Measurements from ENCODE around the gene TMEM100. TPM values are rescaled to one million over a fixed set of nuclear protein-coding genes. Genes with fewer than 3 reads are reported as not detected.

Gene TMEM100
- total and polyA plus RNA-seq, 10 of the 15 experiments (the other 5 are each of a cell fraction or from before 2014, with no cell fraction given): not detected

DNA sequence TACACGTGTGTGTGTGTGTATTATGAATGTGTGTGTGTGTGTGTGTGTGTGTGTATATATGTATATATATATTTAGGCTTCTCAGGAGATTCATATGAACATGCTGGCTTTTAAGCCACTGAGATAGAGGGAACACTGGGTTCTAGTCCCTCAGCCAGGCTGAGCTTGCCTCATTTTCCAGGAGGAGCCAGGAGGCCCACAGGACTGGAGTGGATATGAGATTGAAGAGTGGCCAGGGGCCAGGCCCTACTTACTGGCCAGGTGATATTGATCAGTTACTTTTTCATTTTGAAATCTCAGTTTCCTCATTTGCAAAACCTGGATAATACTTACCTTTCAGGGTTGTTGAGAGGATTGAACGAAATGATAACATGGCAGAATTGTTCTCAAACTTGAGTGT lies 34.0 kb upstream of the TMEM100 start:
- H3K36me3 ChIP-seq (ENCODE audit: control insufficient read depth in 2 of 2, insufficient read depth in 2 of 2, low read length in 1 of 2): no peaks in the 10 kb centered on the region
- no peak overlapping the region for H2AFZ ChIP-seq (ENCODE audit: control insufficient read depth, low read depth, low read length)
- H3K9ac ChIP-seq (ENCODE audit: control insufficient read depth, insufficient read depth, low read length): no peak overlapping the region
- SMC1A ChIA-PET (ENCODE audit: uncharacterized antibody, unreplicated experiment): no interaction called here
- POLR2A ChIA-PET: no interaction called here
- DNase-seq (ENCODE audit: low read depth, low spot score): no peak
- peaks cover 2% of the 10 kb centered on the region; the same call in 1 of the 2 replicates for H3K4me1 ChIP-seq (ENCODE audit: control insufficient read depth, insufficient read depth, low read length)
- no peak for FAIRE-seq
- H3K27ac ChIP-seq (ENCODE audit: control insufficient read depth, insufficient read depth): no peak overlapping the region
- RAD21 ChIA-PET (ENCODE audit: unreplicated experiment): no interaction called here
- intact Hi-C loops (cut with micrococcal nuclease; ENCODE audit: unreplicated experiment): no loop called here
- no peak for ATAC-seq
- TF ChIP-seq EP300 (IDR thresholded peaks at IDR 0.05; ENCODE audit: borderline replicate concordance in 1 of 2, control insufficient read depth in 1 of 2, low read depth in 2 of 2, low read length in 2 of 2): no peak
- TF ChIP-seq, protein P1, sequence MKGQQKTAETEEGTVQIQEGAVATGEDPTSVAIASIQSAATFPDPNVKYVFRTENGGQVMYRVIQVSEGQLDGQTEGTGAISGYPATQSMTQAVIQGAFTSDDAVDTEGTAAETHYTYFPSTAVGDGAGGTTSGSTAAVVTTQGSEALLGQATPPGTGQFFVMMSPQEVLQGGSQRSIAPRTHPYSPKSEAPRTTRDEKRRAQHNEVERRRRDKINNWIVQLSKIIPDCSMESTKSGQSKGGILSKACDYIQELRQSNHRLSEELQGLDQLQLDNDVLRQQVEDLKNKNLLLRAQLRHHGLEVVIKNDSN (IDR thresholded peaks at IDR 0.05; ENCODE audit: borderline replicate concordance, extremely low read length, insufficient read depth, low read depth, low read length): no peak
- CTCF ChIA-PET: no interaction called here
- H3K9me3 ChIP-seq (replicated peaks; ENCODE audit: control insufficient read depth, insufficient read depth, low read length): no peaks in the 10 kb centered on the region; the same call in 2 of the 3 replicates
- no peaks in the 10 kb centered on the region for H4K20me1 ChIP-seq (ENCODE audit: control insufficient read depth, insufficient read depth)
- in situ Hi-C loops (cut with MboI): no loop called here
- H3K27me3 ChIP-seq (replicated peaks in 1 of 2; ENCODE audit: control insufficient read depth in 2 of 2, insufficient read depth in 2 of 2, low read length in 1 of 2): no peaks in the 10 kb centered on the region
- H3K4me2 ChIP-seq (ENCODE audit: control insufficient read depth, insufficient read depth): no peak overlapping the region
- no TSS peak for BruUV-seq (replicated peaks)
- 85% methylated on average over 2 of the region's 2 CpGs for WGBS (ENCODE audit: insufficient coverage, insufficient replicate concordance, low lambda C conversion rate, missing lambda C conversion rate)
- H3K79me2 ChIP-seq (ENCODE audit: control insufficient read depth, insufficient read depth, low read length): no peaks in the 10 kb centered on the region
- H3K4me3 ChIP-seq: no peak overlapping the region

DNA sequence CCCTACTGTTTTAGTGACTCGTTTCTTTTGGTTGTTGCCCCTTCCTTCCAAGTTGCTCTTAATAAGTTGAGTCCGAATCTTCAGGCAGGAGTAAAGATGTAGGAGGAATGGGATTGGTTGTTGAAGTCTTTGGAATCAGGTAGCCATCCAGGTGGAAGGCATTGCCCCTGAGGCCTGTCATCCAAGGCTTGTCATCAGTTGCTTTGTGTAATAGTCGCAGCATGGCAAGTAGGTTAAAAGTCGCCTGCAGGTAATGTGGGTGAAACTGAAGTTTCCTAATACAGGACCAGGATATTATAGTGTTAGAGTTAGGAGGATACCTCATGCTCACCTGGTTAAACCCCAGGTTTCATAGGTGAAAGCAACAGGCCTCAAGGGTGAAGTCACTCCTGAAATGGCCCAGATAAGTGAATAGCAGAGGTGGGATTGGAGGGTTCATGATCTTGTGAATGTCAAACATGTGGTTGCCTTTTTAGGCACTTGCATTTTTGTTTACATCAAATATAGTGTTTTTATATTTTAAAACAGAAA lies 29.1 kb upstream of the TMEM100 start:
- intact Hi-C loops (cut with micrococcal nuclease; ENCODE audit: unreplicated experiment): no loop called here

More for the DNA sequence above, 29.1 kb upstream of the TMEM100 start:
- H3K9ac ChIP-seq (ENCODE audit: control insufficient read depth, insufficient read depth, low read length): no peak overlapping the region
- ChIA-PET SMC1A (ENCODE audit: uncharacterized antibody, unreplicated experiment) (interaction anchor here (1.1 to 1.6 kb wide), 2 partner anchors 29 to 334 kb away, joined by 3 to 4 read pairs; no protein-coding TSS in a partner anchor), CTCF (interaction anchor here (1.2 to 3.0 kb wide), 3 partner anchors 9 to 19 kb away, joined by 4 to 23 read pairs (median 9); no protein-coding TSS in a partner anchor), POLR2A (no interaction called here), RAD21 (ENCODE audit: unreplicated experiment) (interaction anchor here (1.3 kb wide), 1 partner anchor 334 kb away, joined by 4 read pairs; no protein-coding TSS in a partner anchor)
- H3K27me3 ChIP-seq (replicated peaks in 1 of 2; ENCODE audit: control insufficient read depth in 2 of 2, insufficient read depth in 2 of 2, low read length in 1 of 2): no peaks in the 10 kb centered on the region
- H3K4me1 ChIP-seq (ENCODE audit: control insufficient read depth, insufficient read depth, low read length): peaks cover 4% of the 10 kb centered on the region; the same call in 1 of the 2 replicates
- in situ Hi-C loops (cut with MboI): loop anchor here (5.0 kb wide), 1 partner anchor 34 kb away; no protein-coding TSS in a partner anchor
- H2AFZ ChIP-seq (ENCODE audit: control insufficient read depth, low read depth, low read length): no peak overlapping the region
- peak overlapping the region; percentile 85 for H3K4me2 ChIP-seq (ENCODE audit: control insufficient read depth, insufficient read depth)
- H3K9me3 ChIP-seq (replicated peaks; ENCODE audit: control insufficient read depth, insufficient read depth, low read length): no peaks in the 10 kb centered on the region; the same call in 2 of the 3 replicates
- H3K79me2 ChIP-seq (ENCODE audit: control insufficient read depth, insufficient read depth, low read length): no peaks in the 10 kb centered on the region
- FAIRE-seq (no peak), ATAC-seq (no peak), DNase-seq (ENCODE audit: low read depth, low spot score) (no peak)
- TF ChIP-seq NBN (IDR thresholded peaks at IDR 0.05) (no peak), MTA3 (IDR thresholded peaks at IDR 0.05; ENCODE audit: borderline replicate concordance, low read length) (no peak), TBL1XR1 (IDR thresholded peaks at IDR 0.05; ENCODE audit: low read depth, low read length) (no peak), IKZF2 (IDR thresholded peaks at IDR 0.05) (no peak)
- TF ChIP-seq, protein P2, sequence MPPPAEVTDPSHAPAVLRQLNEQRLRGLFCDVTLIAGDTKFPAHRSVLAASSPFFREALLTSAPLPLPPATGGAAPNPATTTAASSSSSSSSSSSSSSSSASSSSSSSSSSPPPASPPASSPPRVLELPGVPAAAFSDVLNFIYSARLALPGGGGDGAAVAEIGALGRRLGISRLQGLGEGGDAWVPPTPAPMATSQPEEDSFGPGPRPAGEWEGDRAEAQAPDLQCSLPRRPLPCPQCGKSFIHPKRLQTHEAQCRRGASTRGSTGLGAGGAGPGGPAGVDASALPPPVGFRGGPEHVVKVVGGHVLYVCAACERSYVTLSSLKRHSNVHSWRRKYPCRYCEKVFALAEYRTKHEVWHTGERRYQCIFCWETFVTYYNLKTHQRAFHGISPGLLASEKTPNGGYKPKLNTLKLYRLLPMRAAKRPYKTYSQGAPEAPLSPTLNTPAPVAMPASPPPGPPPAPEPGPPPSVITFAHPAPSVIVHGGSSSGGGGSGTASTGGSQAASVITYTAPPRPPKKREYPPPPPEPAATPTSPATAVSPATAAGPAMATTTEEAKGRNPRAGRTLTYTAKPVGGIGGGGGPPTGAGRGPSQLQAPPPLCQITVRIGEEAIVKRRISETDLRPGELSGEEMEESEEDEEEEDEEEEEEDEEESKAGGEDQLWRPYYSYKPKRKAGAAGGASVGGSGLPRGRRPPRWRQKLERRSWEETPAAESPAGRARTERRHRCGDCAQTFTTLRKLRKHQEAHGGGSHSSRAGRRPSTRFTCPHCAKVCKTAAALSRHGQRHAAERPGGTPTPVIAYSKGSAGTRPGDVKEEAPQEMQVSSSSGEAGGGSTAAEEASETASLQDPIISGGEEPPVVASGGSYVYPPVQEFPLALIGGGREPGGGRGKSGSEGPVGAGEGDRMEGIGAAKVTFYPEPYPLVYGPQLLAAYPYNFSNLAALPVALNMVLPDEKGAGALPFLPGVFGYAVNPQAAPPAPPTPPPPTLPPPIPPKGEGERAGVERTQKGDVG (CRISPR knock-in tag; IDR thresholded peaks at IDR 0.05): no peak
- whole genome bisulfite sequencing (ENCODE audit: insufficient coverage, insufficient replicate concordance, low lambda C conversion rate, missing lambda C conversion rate): 97% methylated on average over 4 of the region's 4 CpGs
- H4K20me1 ChIP-seq (ENCODE audit: control insufficient read depth, insufficient read depth): no peaks in the 10 kb centered on the region
- H3K36me3 ChIP-seq (ENCODE audit: control insufficient read depth in 2 of 2, insufficient read depth in 2 of 2, low read length in 1 of 2): no peaks in the 10 kb centered on the region
- H3K27ac ChIP-seq (ENCODE audit: control insufficient read depth, insufficient read depth): no peak overlapping the region
- BruUV-seq (replicated peaks): TSS peak; percentile 69
- peak overlapping the region; percentile 77 for H3K4me3 ChIP-seq

Measured in GM12878 (cell line).